Mesothelial cell of epicardium (in vitro differentiated cells): ENCODE data around the gene IBA57. TPM values are rescaled to one million over a fixed set of nuclear protein-coding genes. Genes with fewer than 3 reads are reported as not detected.

Experiments
- DNase-seq, 2 experiments: peaks; one replicate each; pipeline ENCODE4 v3.0.0; 2021; ENCODE audit warnings: low spot score in 2 of 2; ENCODE audit not compliant: unreplicated experiment in 2 of 2
- H3K27ac Mint-ChIP-seq: 2 replicates; pipeline ENCODE4 v1.8.0; 2021; ENCODE audit warnings: mixed read lengths
- H3K27me3 Mint-ChIP-seq: 2 replicates; pipeline ENCODE4 v1.8.0; 2021; ENCODE audit warnings: low read depth, mixed read lengths
- H3K36me3 Mint-ChIP-seq: 2 replicates; pipeline ENCODE4 v1.8.0; 2021; ENCODE audit warnings: mixed read lengths
- H3K4me1 Mint-ChIP-seq: 2 replicates; pipeline ENCODE4 v1.8.0; 2021; ENCODE audit warnings: mixed read lengths
- H3K4me3 Mint-ChIP-seq: 2 replicates; pipeline ENCODE4 v1.8.0; 2021; ENCODE audit warnings: mild to moderate bottlenecking, moderate library complexity, mixed read lengths
- H3K9me3 Mint-ChIP-seq: 2 replicates; pipeline ENCODE4 v1.8.0; 2021; ENCODE audit warnings: mixed read lengths
- total RNA-seq: library from RNA; stranded (reverse); gene quantifications from 3 replicates; pipeline ENCODE4 v1.2.1, GENCODE V29; 2021
- TF ChIP-seq, protein P1 (sequence below): fragments of 200-600 bp; sonication (generic); IDR thresholded peaks from one replicate; pipeline ENCODE4 v1.5.0; 2021; ENCODE audit warnings: antibody characterized with exemption; ENCODE audit not compliant: unreplicated experiment

IBA57 gene
- total RNA-seq, 1 donor from 2014 or later = 11.8 TPM

DNA sequence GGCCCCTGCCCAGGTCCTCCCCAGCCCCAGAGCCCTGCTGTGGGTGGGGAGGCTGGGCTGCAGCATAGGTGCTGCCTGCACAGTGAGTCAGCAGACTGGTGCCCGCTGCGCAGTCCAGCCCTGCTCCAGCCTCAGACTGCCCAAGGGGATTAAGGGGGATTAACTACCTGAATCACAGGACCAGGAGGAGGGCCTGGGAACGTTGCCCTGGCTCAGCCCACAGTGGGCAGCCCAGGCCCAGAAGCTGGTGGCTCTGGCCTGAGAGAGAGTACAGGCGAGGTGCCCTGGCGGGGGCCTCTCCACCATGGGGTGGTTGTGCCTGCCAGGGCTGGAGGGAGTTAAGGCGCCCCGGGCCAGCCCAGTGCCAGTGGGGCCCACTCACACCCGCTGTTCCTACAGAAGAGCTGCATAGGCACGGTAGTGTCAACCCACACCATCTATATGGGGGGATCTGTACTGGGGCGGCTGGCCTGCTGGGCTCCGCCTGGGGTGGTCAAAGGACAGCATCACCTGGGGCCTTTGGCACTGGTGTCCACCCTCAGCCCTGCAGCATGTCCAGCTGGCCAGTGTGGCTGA, 44.6 kb downstream of the IBA57 start:
- Mint-ChIP-seq H3K4me1 (peaks cover 2% of the 10 kb centered on the region), H3K27me3 (peaks cover 8% of the 10 kb centered on the region), H3K4me3 (no peak overlapping the region), H3K27ac (no peak overlapping the region), H3K9me3 (no peaks in the 10 kb centered on the region), H3K36me3 (no peaks in the 10 kb centered on the region)
- TF ChIP-seq, protein P1, sequence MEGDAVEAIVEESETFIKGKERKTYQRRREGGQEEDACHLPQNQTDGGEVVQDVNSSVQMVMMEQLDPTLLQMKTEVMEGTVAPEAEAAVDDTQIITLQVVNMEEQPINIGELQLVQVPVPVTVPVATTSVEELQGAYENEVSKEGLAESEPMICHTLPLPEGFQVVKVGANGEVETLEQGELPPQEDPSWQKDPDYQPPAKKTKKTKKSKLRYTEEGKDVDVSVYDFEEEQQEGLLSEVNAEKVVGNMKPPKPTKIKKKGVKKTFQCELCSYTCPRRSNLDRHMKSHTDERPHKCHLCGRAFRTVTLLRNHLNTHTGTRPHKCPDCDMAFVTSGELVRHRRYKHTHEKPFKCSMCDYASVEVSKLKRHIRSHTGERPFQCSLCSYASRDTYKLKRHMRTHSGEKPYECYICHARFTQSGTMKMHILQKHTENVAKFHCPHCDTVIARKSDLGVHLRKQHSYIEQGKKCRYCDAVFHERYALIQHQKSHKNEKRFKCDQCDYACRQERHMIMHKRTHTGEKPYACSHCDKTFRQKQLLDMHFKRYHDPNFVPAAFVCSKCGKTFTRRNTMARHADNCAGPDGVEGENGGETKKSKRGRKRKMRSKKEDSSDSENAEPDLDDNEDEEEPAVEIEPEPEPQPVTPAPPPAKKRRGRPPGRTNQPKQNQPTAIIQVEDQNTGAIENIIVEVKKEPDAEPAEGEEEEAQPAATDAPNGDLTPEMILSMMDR = no peak
- no peak for DNase-seq

GRCh38 chr1:228210712-228211530, 45.3 kb downstream of the IBA57 start:
- Mint-ChIP-seq H3K9me3 (no peaks in the 10 kb centered on the region), H3K27ac (no peak overlapping the region), H3K4me1 (peaks cover 2% of the 10 kb centered on the region), H3K4me3 (peak overlapping the region; percentile 55), H3K27me3 (peaks cover 2% of the 10 kb centered on the region), H3K36me3 (peaks cover under 1% of the 10 kb centered on the region)
- TF ChIP-seq, protein P1 = no peak
- no peak for DNase-seq

- DNase-seq = no peak
- Mint-ChIP-seq H3K9me3 (no peaks in the 10 kb centered on the region), H3K27ac (no peak overlapping the region), H3K4me3 (peak overlapping the region; percentile 55), H3K27me3 (no peaks in the 10 kb centered on the region), H3K4me1 (no peaks in the 10 kb centered on the region), H3K36me3 (peaks cover 2% of the 10 kb centered on the region)
- TF ChIP-seq, protein P1 = no peak
Measured at GRCh38 chr1:228211531-228212414, 46.2 kb downstream of the IBA57 start.

DNA sequence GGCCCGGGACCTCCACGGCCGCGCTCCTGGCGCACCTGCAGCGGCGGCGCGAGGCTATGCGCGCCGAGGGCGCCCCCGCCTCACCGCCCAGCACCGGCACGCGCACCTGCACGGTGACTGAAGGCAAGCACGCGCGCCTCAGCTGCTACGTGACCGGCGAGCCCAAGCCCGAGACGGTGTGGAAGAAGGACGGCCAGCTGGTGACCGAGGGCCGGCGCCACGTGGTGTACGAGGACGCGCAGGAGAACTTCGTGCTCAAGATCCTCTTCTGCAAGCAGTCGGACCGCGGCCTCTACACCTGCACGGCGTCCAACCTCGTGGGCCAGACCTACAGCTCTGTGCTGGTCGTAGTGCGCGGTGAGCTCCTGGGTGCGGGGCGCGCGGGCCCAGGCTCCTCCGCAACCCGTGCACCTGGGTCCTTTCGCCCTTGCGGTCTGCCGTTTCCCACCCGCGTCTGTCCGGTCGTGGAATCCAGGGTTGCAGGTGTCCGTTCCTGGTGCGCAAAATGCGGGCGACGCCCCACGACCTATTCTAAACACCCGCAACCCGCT, 46.9 kb downstream of the IBA57 start:
- H3K27me3 Mint-ChIP-seq = no peaks in the 10 kb centered on the region

More for the DNA sequence above, 46.9 kb downstream of the IBA57 start:
- no peaks in the 10 kb centered on the region for H3K4me1 Mint-ChIP-seq
- no peaks in the 10 kb centered on the region for H3K9me3 Mint-ChIP-seq
- peak overlapping the region; percentile 87 for H3K4me3 Mint-ChIP-seq
- TF ChIP-seq, protein P1 = no peak
- no peak overlapping the region for H3K27ac Mint-ChIP-seq
- DNase-seq = no peak
- peaks cover 2% of the 10 kb centered on the region for H3K36me3 Mint-ChIP-seq
